GM23248 (cell line): ENCODE data around the gene TAF11L6. TPM values are rescaled to one million over a fixed set of nuclear protein-coding genes. Genes with fewer than 3 reads are reported as not detected.
"Not testable (repeated sequence)": the region's sequence is repeated elsewhere in the genome, so short reads cannot be mapped to it uniquely, and the experiment has no call there.

Source experiments
- DNase-seq: peaks from one replicate; pipeline ENCODE4 v3.0.0-alpha.2; 2015
- H2AFZ ChIP-seq: fragments of 200-600 bp; sonication (generic); 2 replicates; pipeline ENCODE4 v1.6.1; 2016; ENCODE audit warnings: antibody characterized with exemption
- H3F3A ChIP-seq: fragments of 200-600 bp; sonication (generic); 2 replicates; pipeline ENCODE4 v1.6.1; 2016; ENCODE audit warnings: mild to moderate bottlenecking, antibody characterized with exemption, mixed run types; ENCODE audit not compliant: insufficient read depth
- H3K27ac ChIP-seq: fragments of 200-600 bp; sonication (generic); 2 replicates; pipeline ENCODE4 v1.5.1; 2016; ENCODE audit warnings: mild to moderate bottlenecking
- H3K27me3 ChIP-seq: fragments of 200-600 bp; sonication (generic); replicated peaks from 2 replicates; pipeline ENCODE4 v1.6.1; 2016; ENCODE audit warnings: mild to moderate bottlenecking; ENCODE audit not compliant: insufficient read depth
- H3K36me3 ChIP-seq: fragments of 200-600 bp; sonication (generic); 2 replicates; pipeline ENCODE4 v1.6.1; 2016; ENCODE audit warnings: low read depth, mild to moderate bottlenecking
- H3K4me1 ChIP-seq: fragments of 200-600 bp; sonication (generic); 2 replicates; pipeline ENCODE4 v1.6.1; 2016; ENCODE audit warnings: mild to moderate bottlenecking; ENCODE audit not compliant: insufficient read depth
- H3K4me2 ChIP-seq: fragments of 200-600 bp; sonication (generic); one replicate; pipeline ENCODE4 v1.6.1; 2016; ENCODE audit warnings: mild to moderate bottlenecking; ENCODE audit not compliant: unreplicated experiment
- H3K4me3 ChIP-seq: fragments of 200-600 bp; sonication (generic); 2 replicates; pipeline ENCODE4 v1.5.1; 2016; ENCODE audit warnings: mild to moderate bottlenecking
- H3K79me2 ChIP-seq: fragments of 200-600 bp; sonication (generic); 2 replicates; pipeline ENCODE4 v1.6.1; 2016; ENCODE audit warnings: mild to moderate bottlenecking; ENCODE audit not compliant: insufficient read depth
- H3K9ac ChIP-seq: fragments of 200-600 bp; sonication (generic); 2 replicates; pipeline ENCODE4 v1.6.1; 2016; ENCODE audit warnings: mild to moderate bottlenecking
- H3K9me2 ChIP-seq: fragments of 200-600 bp; sonication (generic); 2 replicates; pipeline ENCODE4 v1.6.1; 2016; ENCODE audit warnings: mixed run types, mild to moderate bottlenecking, moderate library complexity; ENCODE audit not compliant: insufficient read depth
- H3K9me3 ChIP-seq: fragments of 200-600 bp; sonication (generic); one replicate; pipeline ENCODE4 v1.6.1; 2017; ENCODE audit warnings: low read depth
- H4K20me1 ChIP-seq: fragments of 200-600 bp; sonication (generic); 2 replicates; pipeline ENCODE4 v1.6.0; 2016; ENCODE audit not compliant: insufficient read depth
- EZH2 ChIP-seq: fragments of 200-600 bp; sonication (generic); IDR thresholded peaks from 2 replicates; pipeline ENCODE4 v1.6.1; 2018; ENCODE audit warnings: antibody characterized with exemption, mild to moderate bottlenecking; ENCODE audit not compliant: insufficient read depth, poor library complexity, severe bottlenecking
- EZH2phosphoT487 ChIP-seq: fragments of 200-600 bp; sonication (generic); IDR thresholded peaks from 2 replicates; pipeline ENCODE4 v1.6.1; 2018; ENCODE audit warnings: antibody characterized with exemption, moderate library complexity, mild to moderate bottlenecking, low read depth; ENCODE audit not compliant: insufficient read depth
- WGBS, 2 experiments: methylation state at CpG; one replicate each; pipeline ENCODE4 v1.1.6; 2015 to 2017; ENCODE audit warnings: low lambda C conversion rate in 2 of 2, low coverage in 1 of 2; ENCODE audit errors: missing lambda C conversion rate in 2 of 2; 5-methylcytosine and 5-hydroxymethylcytosine counted together
- in situ Hi-C: fragments of 300-500 bp; cut with MboI; formaldehyde crosslinking; loops from 2 replicates; pipeline ENCODE4 v1.15.0; 2020
- polyA plus RNA-seq: library from polyadenylated mRNA; unstranded; fragments of >200 nt; fragmentation: Nextera tagmentation; extraction: Ambion mirVana; gene quantifications from 2 replicates; pipeline ENCODE4 v1.2.1, GENCODE V29; 2016
- total RNA-seq: library from RNA; depleted of rRNA; stranded (reverse); fragments of >200 nt; shearing (Covaris generic); gene quantifications from 2 replicates; pipeline ENCODE4 v1.2.3, GENCODE V29; 2014; rRNA removed

The TAF11L6 gene
- total RNA-seq (not detected in 2 replicates), polyA plus RNA-seq (not detected in 2 replicates)

DNA sequence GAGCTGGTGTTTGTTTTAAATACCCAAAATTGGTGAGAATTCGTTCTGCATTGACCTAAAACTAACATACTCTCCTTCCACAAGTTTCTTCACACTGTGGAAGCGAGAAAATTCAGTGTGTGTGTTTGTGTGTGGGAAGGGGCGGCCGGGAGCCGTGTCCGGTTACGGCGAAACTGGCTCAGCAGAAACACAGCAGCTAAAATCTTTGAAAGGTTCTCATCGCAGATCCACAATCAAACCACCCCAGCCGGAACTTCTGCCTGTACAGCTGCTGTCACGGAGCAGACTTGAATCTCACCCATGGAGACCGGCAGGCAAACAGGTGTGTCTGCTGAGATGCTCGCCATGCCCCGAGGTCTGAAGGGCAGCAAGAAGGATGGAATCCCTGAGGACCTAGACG lies at the start of gene TAF11L6:
Gene TAF11L6, plus strand, starts transcription at position 301 of the 400 bp plus-strand sequence.
- H3F3A ChIP-seq, H3K79me2 ChIP-seq, H3K4me3 ChIP-seq, H3K9me2 ChIP-seq, H3K27me3 ChIP-seq, H3K9ac ChIP-seq, H2AFZ ChIP-seq, H3K27ac ChIP-seq, DNase-seq, H3K9me3 ChIP-seq, in situ Hi-C loops, H3K4me2 ChIP-seq, H3K4me1 ChIP-seq, H4K20me1 ChIP-seq, H3K36me3 ChIP-seq: not testable (repeated sequence)
- no CpG with 5 or more reads among the region's 15 CpGs for WGBS, 2 experiments

- H3F3A ChIP-seq, result no peaks in the 10 kb centered on the region
- H4K20me1 ChIP-seq, result no peaks in the 10 kb centered on the region
- no peak overlapping the region for H3K4me2 ChIP-seq
- no peak for TF ChIP-seq EZH2phosphoT487
- TF ChIP-seq EZH2, result no peak
- H3K27ac ChIP-seq, result no peak overlapping the region
- H3K9me3 ChIP-seq, result no peaks in the 10 kb centered on the region
- WGBS, 2 experiments, result 42 to 52% methylated on average over 4 of the region's 4 CpGs
- DNase-seq, result no peak
- H3K9ac ChIP-seq, result no peak overlapping the region
- no peak overlapping the region for H3K4me3 ChIP-seq
- no peaks in the 10 kb centered on the region for H3K4me1 ChIP-seq
- no peaks in the 10 kb centered on the region for H3K79me2 ChIP-seq
- H3K36me3 ChIP-seq, result no peaks in the 10 kb centered on the region
- in situ Hi-C loops, result no loop called here
- H3K9me2 ChIP-seq, result no peaks in the 10 kb centered on the region
- no peak overlapping the region for H2AFZ ChIP-seq
- peaks cover 13% of the 10 kb centered on the region; the same call in 1 of the 2 replicates for H3K27me3 ChIP-seq
These were observed 47.1 kb upstream of the TAF11L6 start for GRCh38 chr5:17481378-17481777.

DNA sequence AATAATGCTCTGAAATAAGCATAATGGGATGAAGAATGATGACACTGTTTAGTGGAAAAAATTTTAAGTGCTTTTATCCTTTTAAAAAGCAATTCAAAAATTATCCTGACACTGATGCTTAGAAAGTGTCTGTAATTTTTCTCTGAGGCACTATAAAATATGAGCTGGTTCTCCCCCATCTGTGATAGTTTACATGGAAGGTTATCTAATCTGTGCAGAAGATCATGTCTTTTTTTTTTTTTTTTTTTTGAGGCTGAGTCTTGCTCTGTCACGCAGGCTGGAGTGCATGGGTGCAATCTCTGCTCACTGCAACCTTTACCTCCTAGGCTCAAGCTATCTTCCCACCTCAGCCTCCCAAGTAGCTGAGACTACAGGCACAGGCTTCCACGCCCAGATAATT lies 45.7 kb upstream of the TAF11L6 start:
- Histone ChIP-seq H3K9me2 (no peaks in the 10 kb centered on the region), H2AFZ (no peak overlapping the region), H3K27ac (no peak overlapping the region), H3K4me2 (no peak overlapping the region), H3K27me3 (peaks cover 13% of the 10 kb centered on the region; the same call in 1 of the 2 replicates), H3K36me3 (no peaks in the 10 kb centered on the region), H3K9me3 (no peaks in the 10 kb centered on the region), H4K20me1 (no peaks in the 10 kb centered on the region), H3F3A (no peaks in the 10 kb centered on the region), H3K4me3 (no peak overlapping the region), H3K9ac (no peak overlapping the region), H3K4me1 (no peaks in the 10 kb centered on the region), H3K79me2 (no peaks in the 10 kb centered on the region)
- no peak for TF ChIP-seq EZH2
- TF ChIP-seq EZH2phosphoT487, result no peak
- 26 to 30% methylated on average over 2 of the region's 2 CpGs for WGBS, 2 experiments
- in situ Hi-C loops, result no loop called here
- DNase-seq, result no peak

- H3K79me2 ChIP-seq, H3K4me3 ChIP-seq, DNase-seq, H4K20me1 ChIP-seq, H3K9me3 ChIP-seq, in situ Hi-C loops, H2AFZ ChIP-seq, H3K27ac ChIP-seq, H3K9ac ChIP-seq, H3F3A ChIP-seq, H3K9me2 ChIP-seq, H3K4me1 ChIP-seq, H3K4me2 ChIP-seq, H3K36me3 ChIP-seq: not testable (repeated sequence)
- H3K27me3 ChIP-seq, result peaks cover 14% of the 10 kb centered on the region
- WGBS, 2 experiments, result 65 to 67% methylated on average over 10 of the region's 10 CpGs
These were observed 41.9 kb upstream of the TAF11L6 start for GRCh38 chr5:17486464-17487173.

DNA sequence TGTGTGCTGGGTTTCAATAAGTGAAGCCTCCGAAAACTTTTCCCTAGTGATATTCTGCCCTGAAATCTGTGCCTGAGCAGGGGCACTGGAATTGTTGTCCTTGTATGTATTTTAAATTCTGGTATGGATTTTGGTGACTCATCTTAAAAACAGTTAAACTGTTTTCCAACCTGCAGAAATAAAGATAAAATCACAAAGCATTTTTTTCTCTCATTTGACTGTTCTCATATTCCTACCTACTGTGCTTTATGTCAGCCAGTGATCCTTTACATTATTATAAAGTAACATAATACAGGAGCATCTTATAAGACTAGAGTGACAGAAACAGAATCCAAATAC lies 41.3 kb upstream of the TAF11L6 start:
- in situ Hi-C loops, result no loop called here
- no peak overlapping the region for H2AFZ ChIP-seq
- H3K9me3 ChIP-seq, result no peaks in the 10 kb centered on the region
- no peak overlapping the region for H3K4me3 ChIP-seq
- no peaks in the 10 kb centered on the region for H3K79me2 ChIP-seq
- H3K27ac ChIP-seq, result no peak overlapping the region
- WGBS, 2 experiments, result 37 to 57% methylated on average over 1 of the region's 1 CpG
- no peaks in the 10 kb centered on the region for H4K20me1 ChIP-seq
- no peak for DNase-seq
- TF ChIP-seq EZH2, result no peak
- TF ChIP-seq EZH2phosphoT487, result no peak
- no peak overlapping the region for H3K4me2 ChIP-seq
- H3K4me1 ChIP-seq, result no peaks in the 10 kb centered on the region
- H3K36me3 ChIP-seq, result no peaks in the 10 kb centered on the region
- no peaks in the 10 kb centered on the region for H3F3A ChIP-seq
- H3K9me2 ChIP-seq, result no peaks in the 10 kb centered on the region
- H3K27me3 ChIP-seq, result peaks cover 13% of the 10 kb centered on the region
- no peak overlapping the region for H3K9ac ChIP-seq

DNA sequence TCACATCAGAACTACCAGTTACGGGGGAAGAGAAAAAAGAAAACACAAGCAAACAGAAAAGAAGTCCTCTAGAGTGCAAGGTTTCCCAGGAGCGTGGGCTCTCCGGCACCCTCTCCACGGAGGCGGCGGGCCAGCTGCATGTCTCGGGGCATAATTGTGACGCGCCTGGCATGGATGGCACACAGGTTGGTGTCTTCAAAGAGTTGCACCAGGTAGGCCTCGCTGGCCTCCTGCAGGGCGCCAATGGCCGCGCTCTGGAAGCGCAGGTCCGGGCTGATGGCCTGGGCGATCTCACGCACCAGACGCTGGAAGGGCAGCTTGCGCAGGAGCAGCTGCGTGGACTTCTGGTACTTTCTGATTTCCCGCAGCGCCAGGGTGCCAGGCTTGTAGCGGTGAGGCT lies 37.2 kb upstream of the TAF11L6 start:
- 88 to 92% methylated on average over 19 to 23 of the region's 23 CpGs for WGBS, 2 experiments

More for the DNA sequence above, 37.2 kb upstream of the TAF11L6 start:
- H3K4me1 ChIP-seq, H3K9ac ChIP-seq, H3K27ac ChIP-seq, H3K27me3 ChIP-seq, DNase-seq, H3K36me3 ChIP-seq, H3F3A ChIP-seq, H2AFZ ChIP-seq, H3K79me2 ChIP-seq, H3K9me2 ChIP-seq, in situ Hi-C loops, H4K20me1 ChIP-seq, H3K4me3 ChIP-seq, H3K9me3 ChIP-seq, H3K4me2 ChIP-seq: not testable (repeated sequence)
